IMR-90 (cell line): ENCODE results near the gene HBZ.

Experiments
- CHD1 ChIP-seq: IDR thresholded peaks from 2 replicates; pipeline ENCODE4 v1.6.1; 2012; ENCODE audit warnings: low read depth, low read length, improper control_type of control experiment
- CTCF ChIP-seq: conservative IDR thresholded peaks from 2 replicates; pipeline ENCODE4 v1.5.1; 2012; ENCODE audit warnings: mild to moderate bottlenecking, low read depth, low read length, improper control_type of control experiment
- FOS ChIP-seq: fragments of 150-350 bp; IDR thresholded peaks from 2 replicates; pipeline ENCODE4 v1.6.1; 2016; ENCODE audit warnings: low read depth, low read length
- MAFK ChIP-seq: IDR thresholded peaks from 2 replicates; pipeline ENCODE4 v1.6.1; 2012; ENCODE audit warnings: low read depth, low read length, improper control_type of control experiment
- NFE2L2 ChIP-seq: fragments of 150-350 bp; IDR thresholded peaks from 2 replicates; pipeline ENCODE4 v1.6.1; 2016; ENCODE audit warnings: low read depth, mild to moderate bottlenecking, low read length
- POLR2A ChIP-seq: IDR thresholded peaks from 2 replicates; pipeline ENCODE4 v1.6.1; 2012; ENCODE audit warnings: mild to moderate bottlenecking, low read depth, low read length
- RAD21 ChIP-seq: IDR thresholded peaks from 2 replicates; pipeline ENCODE4 v1.6.1; 2012; ENCODE audit warnings: low read length, improper control_type of control experiment
- RFX5 ChIP-seq: IDR thresholded peaks from 2 replicates; pipeline ENCODE4 v1.8.0; 2012; ENCODE audit warnings: low read depth, mild to moderate bottlenecking, low read length, moderate library complexity
- USF2 ChIP-seq: fragments of 150-350 bp; IDR thresholded peaks from 2 replicates; pipeline ENCODE4 v1.6.1; 2017; ENCODE audit warnings: mild to moderate bottlenecking, antibody characterized with exemption, low read length, low read depth

GRCh38 chr16:152141-153128 is at the start of gene HBZ:
- TF ChIP-seq CTCF (no peak), POLR2A (no peak), RFX5 (no peak), FOS (no peak), USF2 (no peak), RAD21 (no peak), CHD1 (no peak), MAFK (no peak), NFE2L2 (no peak)
